Measurements from ENCODE around the gene FABP1.

The FABP1 gene

GRCh38 chr2:88113069-88113468 is 14.8 kb downstream of the FABP1 start:
- no peak for DNase-seq

- DNase-seq = no peak
These were observed 17.0 kb downstream of the FABP1 start for GRCh38 chr2:88110830-88111229.

DNA sequence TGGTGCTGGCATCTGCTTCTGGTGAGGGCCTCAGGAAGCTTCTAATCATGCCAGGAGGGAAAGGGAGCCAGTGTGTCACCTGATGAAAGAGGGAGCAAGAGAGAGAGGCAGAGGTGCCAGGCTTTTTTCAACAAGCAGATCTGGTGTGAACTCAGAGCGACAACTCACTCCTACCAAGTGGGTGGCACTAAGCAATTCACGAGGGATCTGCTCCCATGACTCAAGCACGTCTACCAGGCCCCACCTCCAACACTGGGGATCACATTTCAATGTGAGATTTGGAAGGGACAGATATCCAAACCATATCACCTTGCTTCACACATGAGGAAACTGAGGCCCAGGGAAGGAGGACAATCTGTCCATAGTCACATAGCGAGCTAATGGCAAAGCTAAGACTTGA is 19.1 kb downstream of the FABP1 start:
- no peak for DNase-seq

GRCh38 chr2:88100489-88100858 is 27.4 kb downstream of the FABP1 start:
- DNase-seq = no peak

DNA sequence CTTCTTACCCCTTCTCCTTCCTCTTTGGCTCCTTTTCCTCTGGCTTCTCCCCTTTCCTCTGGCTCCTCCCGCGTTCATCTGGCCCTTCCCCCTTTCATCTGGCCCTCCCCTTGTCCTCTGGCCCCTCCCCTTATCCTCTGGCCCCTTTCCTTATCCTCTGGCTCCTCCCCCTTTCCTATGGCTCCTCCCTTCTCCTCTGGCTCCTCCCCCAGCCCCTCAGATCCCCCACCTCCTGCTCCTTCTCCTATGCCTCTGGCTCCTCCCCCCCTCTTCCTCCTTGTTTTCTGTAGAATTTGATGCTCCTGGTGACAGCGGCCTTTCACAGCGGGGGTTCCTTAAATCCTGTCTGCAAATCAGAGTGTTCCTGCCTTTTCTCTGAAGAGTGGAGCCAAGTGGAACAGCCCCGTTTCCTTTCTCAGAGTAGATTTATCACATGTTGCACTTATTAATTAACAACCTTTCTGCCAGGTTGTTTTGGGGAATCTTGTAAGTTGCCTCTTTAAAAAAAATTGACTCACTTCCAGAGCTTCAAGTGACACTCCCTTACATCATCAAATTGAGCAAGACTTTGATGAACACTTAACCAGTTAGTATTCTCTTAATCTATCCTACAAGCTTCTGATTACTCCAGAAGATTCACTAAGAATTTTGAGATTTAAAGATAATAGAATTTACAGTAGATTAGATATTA is 27.9 kb downstream of the FABP1 start:
- no peak for DNase-seq

- no peak for DNase-seq
These were observed 29.3 kb downstream of the FABP1 start for GRCh38 chr2:88098558-88098900.

- DNase-seq = no peak
These were observed 29.8 kb downstream of the FABP1 start for GRCh38 chr2:88097891-88098557.

GRCh38 chr2:88097192-88097591 is 30.7 kb downstream of the FABP1 start:
- no peak for DNase-seq

GRCh38 chr2:88096708-88097107 is 31.2 kb downstream of the FABP1 start:
- DNase-seq = no peak

DNA sequence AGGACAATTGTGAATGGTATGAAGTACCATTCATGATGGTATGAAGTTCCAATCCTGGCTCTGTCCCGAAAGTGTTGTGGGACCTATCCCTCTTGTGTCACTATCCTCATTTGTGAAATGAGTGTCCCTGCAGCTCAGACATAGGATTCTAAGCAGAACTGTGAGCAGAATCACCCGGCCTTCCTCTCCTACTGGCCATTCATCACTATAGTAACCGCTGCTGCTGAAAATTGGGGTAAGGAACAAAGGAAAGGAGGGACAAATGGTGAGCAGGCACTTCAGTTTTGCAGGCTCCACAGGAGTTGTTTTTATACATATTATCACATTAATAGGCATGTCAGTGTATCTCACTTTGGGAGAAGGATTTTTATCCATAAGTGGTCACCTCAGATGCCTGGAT is 32.8 kb downstream of the FABP1 start:
- no peak for DNase-seq

GRCh38 chr2:88092773-88093172 is 35.1 kb downstream of the FABP1 start:
- DNase-seq = no peak

GRCh38 chr2:88091943-88092342 is 35.9 kb downstream of the FABP1 start:
- no peak for DNase-seq

GRCh38 chr2:88090446-88091283 is 37.2 kb downstream of the FABP1 start:
- DNase-seq = no peak

GRCh38 chr2:88088999-88089398 is 38.9 kb downstream of the FABP1 start:
- no peak for DNase-seq

DNA sequence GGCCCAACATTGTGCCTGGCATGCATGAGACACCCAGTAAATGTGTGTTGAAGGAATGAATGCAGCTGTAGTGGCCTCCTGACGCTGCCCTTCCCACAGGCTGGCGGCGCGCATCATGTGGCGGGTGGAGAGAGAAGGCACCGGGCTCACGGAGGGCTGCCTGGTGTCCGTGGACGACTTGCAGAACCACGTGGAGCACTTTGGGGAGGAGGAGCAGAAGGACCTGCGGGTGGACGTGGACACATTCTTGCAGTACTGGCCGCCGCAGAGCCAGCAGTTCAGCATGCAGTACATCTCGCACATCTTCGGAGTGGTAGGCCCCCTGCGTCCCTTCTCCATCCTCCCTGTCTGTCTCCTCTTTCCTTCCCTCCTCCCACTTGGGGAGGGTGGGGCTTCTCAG is 40.1 kb downstream of the FABP1 start:
- no peak for DNase-seq

- DNase-seq = no peak
These were observed 40.8 kb downstream of the FABP1 start for GRCh38 chr2:88087073-88087472.

- DNase-seq = no peak
These were observed 41.5 kb downstream of the FABP1 start for GRCh38 chr2:88086401-88086800.

GRCh38 chr2:88085602-88086001 is 42.3 kb downstream of the FABP1 start:
- no peak for DNase-seq

DNA sequence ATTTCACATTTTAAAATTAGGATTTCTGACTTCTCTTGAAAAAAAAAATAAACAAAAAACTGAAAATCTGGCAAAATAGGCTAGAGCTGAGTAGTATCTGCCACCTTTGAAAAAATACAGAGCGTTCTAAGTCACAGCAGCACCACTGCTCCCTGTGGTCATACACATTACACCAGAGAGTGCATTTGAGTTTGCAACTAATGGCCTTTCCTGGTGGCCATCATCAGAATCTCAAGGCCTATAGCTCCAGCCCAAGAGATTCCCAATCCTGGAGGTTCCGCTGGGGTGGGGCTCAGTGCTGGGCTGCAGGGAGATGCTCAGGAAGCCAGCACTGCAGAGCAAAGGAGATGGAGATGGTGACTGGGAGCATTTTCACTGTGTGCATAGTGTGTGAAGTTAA is 42.8 kb downstream of the FABP1 start:
- no peak for DNase-seq

GRCh38 chr2:88082781-88083180 is 45.1 kb downstream of the FABP1 start:
- DNase-seq = no peak

DNA sequence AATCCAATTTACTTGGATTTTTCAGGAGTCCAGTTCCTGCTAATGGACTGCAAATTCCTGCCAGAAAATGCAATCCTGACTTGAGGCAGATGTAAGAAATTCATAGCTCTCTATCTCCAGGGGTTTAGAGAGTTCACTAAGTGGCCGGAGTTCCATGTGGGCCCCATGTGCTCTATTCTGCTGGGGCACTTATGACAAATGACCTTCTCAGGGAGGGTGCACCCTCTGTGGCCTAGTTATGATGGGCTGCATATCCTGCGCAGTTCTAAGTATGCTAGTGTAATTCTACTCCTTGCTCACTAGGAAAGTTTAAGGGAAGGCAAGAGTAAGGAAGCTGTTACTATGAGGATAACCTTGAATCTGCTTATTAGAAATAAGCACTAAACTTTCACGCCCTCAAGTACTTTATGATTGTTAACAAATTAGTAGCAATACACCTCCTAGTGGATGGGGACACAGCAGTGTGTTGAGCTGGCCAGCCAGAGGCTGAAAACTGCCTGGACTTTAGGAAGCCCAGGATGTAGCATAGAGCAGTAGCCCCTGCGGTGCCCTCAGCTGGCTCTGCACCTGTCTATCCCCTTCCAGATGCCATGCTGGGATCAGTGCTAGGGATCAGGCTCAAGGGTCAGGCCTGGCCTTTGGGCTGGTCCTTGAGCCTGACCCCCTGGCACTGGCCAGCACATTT is 45.8 kb downstream of the FABP1 start:
- no peak for DNase-seq

GRCh38 chr2:88080545-88080944 is 47.3 kb downstream of the FABP1 start:
- DNase-seq = no peak

DNA sequence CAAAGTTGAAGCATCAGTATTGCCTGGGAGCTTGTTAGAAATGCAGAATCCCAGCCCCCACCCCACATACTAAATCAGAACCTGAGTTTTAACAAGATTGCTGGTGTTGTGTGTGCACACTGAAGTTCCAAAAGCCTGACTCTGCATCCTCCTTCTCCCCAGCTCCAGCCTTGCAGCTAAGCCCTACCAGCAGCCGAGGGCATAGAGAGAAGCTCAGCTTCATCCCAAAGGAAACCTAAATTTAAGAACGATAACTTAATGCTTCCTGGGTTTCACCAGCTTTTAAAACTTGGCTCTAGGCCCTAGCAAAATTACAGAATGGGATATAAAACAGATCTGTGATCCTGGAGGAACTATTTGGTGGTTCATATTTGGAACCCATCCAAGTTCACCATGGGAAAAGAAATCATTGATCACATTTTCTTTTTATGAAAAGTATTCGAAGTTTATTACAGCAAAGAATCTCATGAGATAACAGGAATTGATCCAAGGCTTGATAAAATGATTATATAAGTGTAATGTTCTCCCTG is 49.2 kb downstream of the FABP1 start:
- DNase-seq = no peak
